HG02642 (cell line): ENCODE measurements around the gene WIZ.
A peak's percentile ranks its signal among the peaks of the same experiment; 100 is the strongest.

Experiments
- ATAC-seq: cut with Tn5 transposase; IDR thresholded peaks from one replicate; pipeline ENCODE4 v1.9.1; 2021; ENCODE audit warnings: mild to moderate bottlenecking; ENCODE audit not compliant: unreplicated experiment, poor library complexity

The WIZ gene

DNA sequence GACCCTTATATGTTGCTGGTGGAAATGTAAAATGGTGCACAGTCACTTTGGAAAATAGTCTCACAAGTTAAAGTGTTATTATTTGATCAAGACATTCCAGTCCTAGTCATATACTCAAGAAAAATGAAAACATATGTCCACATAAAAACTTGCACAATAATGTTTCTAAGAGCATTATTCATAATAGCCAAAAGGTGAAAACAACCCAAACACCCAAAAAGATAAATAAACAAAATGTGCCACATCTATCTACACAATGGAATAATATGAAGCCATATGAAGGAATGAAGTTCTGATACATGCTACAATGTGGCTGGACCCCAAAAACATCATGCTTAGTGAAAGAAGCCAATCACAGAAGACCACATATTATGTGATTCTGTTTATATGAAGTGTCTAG, 55.8 kb downstream of the WIZ start:
- no peak for ATAC-seq

DNA sequence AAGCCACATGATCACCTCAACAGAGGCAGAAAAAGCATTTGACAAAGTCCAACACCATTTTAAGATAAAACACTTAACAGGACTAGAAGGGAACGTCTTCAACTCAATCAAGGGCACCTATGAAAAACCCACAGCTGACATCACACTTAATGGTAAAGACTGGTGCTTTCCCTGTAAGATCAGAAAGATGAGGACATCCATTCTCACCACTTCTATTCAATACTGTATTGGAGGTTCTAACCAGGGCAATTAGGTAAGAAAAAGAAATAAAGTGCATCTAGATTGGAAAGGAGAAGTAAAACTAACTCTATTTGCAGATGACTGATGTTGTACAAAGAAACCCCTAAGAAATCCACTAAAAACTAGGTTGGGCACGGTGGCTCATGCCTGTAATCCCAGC, 58.9 kb downstream of the WIZ start:
- no peak for ATAC-seq

DNA sequence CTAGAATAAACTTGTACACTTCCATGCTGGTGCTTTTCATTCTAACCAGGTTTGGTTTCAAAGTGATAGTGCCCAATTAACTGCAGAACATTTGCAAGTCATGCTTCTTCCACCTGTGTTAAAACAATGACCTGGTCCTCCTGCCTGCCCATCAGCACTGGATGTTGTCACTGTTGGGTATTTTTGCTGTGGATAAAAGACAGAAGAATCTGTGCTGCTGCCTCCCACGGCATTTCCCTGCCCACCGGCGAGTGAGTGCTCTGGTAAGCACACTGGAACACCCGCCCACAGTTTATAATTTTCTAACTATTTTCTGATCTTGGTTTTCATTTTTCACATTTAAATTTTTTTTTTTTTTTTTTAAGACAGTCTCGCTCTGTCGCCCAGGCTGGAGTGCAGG, 67.9 kb downstream of the WIZ start:
- ATAC-seq: no peak

DNA sequence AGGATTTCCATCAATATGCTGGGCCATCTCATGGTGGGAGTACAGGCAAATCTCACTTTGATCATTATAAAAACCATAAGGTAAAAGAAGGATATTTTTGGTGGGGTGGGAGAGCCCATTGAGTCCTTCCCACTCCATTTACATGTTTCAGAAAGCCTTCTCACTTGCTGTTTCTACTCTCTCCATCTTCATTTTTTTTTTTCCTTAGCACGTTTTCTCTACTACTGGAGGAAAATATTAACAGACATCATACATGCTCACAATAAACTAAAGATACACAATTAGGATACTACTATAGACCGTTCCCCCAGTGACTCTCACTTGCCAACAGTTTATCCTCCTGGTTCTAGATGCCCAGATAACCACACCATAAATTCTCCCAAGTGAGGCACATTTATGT, 68.3 kb downstream of the WIZ start:
- ATAC-seq: no peak

DNA sequence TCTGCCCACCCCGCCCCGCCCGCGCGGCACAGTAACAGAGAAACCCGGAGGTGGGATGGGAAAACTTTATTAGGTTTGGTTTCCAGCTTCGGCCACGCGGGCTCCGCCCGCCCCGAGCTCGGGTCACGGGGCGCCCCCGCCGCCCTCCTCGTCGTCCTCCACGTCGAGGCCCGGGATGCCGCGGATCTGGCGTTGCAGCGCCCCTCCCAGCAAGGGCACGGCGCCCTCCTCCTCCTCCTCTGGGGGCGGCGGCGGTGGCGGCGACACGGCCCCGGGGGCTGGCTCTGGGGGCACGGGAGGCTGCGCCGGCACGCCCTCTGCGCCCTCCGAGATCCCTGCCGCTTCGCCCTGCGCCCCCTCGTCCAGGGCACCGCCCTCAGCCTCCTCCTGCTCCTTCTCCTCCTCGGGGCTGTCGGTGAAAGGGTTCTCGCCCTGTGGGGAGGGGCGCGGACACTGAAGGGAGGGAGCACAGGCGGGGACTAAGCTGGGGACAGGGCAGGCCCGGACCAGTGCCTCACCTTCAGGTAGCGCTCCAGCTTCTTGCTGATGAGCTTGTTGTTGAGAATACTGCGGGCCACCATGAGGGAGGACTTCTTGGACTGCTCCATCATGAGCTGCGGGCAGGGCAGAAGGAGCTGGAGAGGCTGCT, 69.6 kb downstream of the WIZ start:
- ATAC-seq: peak; percentile 23

DNA sequence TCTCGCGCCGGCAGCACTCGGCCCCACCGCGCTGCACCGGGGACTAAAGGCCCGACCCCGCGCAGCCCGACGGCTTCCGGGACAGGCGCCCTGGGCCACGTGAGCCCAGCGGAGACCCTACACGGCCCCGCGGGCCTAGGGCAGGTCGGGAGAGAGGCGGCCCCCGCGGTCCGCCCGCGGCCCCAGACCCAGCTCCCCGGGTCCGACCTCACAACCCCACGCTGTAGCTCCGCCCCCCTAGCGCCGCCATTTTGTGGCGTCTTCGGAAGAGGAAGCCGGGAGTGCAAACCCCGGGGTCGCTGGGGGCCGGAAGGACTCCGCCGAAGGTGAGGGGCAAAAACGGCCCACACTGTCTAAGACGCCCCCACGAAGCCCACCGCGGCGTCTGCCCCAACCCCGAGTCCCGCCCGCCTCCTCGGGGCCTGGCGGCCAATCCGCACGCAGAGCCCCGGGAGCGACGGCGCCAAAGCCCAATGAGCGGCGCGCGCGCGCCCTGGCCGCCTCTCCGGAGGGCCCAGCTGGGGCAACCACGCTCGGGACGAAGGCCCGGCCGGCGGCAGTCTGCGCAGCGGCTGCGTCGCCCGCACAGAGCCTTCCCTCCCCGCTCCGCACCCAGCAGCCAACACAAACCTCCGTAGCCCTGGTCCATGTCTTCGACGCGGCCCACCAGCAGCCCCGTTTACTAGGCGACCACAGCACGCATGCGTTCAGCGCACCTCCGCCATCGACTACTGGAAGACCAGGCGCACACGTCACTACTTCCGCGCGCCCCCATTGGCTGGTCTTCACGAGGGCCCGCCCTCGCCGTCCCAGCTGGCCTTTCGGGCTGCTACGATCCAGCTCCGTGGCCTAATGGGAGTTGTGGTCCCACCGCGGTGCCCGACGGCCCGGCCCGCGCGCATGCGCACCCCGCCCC, 70.4 kb downstream of the WIZ start, which contains the start of gene AKAP8:
Gene AKAP8, minus strand, starts transcription at position 705 of the 916 bp plus-strand sequence. Its CDS starts 56 bp downstream, at position 649.
- peak; percentile 89 for ATAC-seq

DNA sequence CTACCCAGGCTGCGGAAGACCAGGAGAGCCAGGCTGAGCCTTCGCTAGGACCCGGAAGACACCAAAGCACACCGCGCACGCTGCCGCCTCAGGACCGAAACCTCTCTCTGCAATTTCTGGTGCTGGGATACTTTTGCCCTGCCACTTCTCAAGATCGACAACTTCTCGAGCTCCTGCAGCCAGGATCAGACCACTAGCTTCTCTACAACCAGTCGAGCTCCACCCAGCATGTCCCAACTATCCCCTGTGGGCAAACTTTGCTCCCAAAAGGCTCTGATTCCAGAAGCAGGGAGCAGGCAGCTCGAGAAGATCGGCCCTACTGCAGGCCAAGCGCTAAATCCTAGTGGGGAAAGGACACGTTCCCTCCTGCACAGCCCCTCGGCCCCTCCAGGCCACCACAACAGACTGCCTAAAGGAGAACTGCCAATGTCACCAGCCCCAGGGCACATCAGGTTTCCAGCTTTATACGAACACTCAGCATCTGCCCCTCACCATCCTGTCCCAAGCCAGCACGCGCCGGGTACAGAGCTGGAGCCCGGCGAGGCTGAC, 71.1 kb downstream of the WIZ start:
- no peak for ATAC-seq

DNA sequence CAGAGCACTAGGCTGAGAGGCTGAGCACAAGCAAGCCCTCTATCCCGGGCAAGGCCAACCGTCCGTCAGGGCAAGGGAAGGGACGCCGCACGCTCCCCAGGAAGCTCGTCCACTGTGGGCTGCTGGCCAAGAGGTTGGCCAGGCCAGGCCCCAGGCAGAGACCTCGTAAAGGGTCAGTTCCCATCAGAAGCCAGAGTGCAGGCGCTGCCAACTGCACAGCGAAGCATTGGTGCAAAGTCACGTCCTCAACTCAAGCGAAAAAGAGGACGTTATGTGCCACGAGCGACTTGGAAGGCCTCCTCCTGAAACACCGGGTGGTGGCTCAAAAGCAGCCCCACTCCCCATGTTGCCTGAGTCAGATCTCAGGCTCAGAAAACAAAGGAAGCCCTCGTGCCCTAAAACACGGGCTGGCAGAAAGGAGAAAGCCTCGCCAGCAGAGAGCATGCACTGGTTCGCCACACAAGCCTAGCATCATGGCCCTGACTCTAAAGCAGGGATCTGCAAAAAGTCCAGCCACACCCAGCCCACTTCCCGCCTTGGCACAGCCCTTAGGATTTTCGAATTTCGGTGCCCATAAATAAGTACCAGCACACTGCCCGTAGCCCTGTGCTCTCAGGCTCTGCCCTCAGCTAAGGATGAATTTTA, 74.8 kb downstream of the WIZ start:
- ATAC-seq: no peak

DNA sequence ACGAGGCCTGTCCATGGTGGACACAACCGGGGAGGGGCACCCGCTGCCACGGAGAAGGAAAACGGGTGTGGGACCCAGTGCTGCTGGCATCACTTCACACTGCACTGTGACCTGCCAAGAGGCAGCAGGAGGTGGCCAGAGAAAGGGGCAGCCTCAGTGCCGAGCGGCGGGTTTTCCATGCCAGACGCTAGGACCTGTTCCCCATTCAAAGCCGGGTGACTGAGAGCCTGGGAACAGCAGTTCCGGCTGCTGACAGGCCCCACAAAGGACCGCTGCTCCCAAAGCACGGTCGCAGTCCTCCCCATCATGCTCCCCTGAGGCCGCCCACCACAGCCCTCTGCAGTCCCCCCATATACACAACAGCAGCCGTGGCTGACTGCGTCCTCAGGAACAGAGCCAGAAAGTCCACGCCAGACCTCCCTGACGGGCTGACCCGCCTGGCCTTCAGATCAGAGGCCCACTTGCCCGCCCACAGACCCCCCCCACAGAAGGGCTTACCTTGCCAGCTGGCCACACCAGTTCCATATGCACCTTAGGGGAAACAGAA, 75.6 kb downstream of the WIZ start:
- no peak for ATAC-seq

DNA sequence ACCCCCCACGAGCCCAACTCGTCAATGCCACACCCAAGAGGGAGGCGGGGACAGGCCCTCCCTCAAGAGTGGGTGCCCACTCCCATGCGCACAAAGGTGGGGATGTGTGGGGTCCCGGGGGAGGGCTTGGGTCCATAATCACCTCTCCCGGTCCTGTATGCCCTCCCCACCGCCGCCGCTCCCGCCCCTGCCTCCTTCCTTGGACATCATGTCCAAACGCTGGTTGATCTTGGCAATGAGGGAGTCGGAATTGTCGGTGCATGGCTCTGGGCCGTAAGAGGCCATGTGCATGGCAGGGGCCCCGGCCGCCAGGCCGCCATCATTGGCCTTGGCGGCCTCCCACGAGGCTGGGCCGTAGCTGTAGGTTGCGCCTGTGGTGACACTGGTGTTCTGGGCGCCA, 76.1 kb downstream of the WIZ start:
- ATAC-seq: no peak

DNA sequence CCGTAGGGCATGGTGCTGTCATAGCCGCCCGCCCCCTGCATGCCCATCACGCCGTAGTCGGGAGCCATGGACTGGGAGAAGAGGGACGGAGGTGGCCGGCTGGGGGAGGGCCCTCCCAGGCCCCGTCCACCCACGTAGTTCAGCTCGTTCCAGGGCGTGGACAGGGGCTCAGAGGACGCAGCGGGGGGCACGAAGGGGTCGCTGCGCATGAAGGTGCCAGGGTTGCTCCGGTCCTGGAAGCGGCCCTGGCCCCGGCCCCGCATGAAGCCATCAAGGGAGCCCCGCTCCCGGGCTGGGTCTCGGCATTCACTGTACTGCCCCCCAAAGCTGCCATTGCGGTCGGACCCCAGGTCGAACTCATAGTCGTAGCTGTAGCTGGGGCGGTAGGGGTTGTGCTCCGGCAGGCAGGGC, 76.9 kb downstream of the WIZ start:
- no peak for ATAC-seq

DNA sequence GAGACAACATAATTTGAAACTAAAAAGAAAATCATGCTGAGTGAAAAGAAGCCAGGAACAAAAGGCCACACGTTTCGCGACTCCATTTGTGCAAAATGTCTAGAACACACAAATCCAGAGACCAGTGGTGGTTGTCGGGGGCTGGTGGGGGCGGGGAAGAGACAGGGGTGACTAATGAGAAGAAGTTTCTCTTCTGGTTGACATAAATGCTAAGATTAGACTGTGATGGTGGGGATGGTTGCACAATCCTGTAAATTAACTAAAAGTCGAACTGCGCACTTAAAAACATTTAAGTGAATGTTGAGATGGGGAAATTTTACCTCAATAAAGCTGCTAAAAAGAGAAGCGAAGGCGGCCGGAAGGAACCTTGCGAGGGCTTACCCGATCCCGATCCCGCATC, 77.3 kb downstream of the WIZ start:
- no peak for ATAC-seq

DNA sequence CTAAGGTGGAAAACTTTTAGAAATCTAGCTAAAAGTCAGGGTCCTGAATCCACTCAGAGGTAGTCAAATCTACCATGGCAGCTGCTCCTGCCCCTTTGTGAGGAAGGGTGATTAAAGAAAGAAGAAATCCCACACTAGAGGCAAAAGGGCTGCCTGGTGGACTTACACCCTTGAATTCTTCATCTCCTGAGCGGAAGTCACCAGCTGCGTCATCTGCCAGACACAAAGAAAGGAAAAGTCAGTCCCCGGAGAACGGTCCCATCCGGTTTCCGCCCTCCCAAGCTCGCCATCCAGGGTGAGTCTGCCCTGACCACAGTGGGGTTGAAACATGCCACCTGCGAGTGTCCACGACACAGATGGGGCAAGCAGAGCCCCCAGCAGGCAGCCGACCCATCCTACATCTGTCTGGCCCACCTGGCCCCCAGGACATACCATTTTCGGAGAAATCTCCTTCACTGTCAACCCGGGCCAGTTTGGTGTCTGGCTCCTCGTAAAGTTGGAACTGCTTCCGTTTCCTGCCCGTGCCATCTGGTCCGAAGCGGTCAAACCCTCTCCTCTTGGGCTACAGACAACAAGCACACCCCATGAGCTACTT, 77.9 kb downstream of the WIZ start:
- no peak for ATAC-seq

DNA sequence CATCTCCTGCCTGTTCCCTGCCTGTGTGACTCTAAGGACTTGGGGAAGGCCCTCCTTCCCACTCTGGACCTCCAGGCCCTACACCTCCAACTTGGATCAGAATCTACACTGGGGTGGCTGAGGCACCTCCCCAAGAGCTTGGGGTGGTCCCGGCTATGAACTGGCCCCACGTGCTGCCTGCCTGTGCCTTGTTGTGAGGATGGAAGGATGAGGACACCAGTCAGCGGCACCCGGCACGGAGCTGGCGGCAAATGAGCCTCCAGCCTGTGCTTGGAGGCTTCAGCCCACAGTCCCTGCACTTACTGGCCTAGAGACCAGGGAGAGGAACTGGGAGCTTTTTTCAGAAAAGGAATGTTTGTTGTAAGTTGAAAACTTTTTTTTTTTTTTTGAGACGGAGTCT, 78.6 kb downstream of the WIZ start:
- ATAC-seq: no peak
